ENCODE data around the gene PHF24.

DNA sequence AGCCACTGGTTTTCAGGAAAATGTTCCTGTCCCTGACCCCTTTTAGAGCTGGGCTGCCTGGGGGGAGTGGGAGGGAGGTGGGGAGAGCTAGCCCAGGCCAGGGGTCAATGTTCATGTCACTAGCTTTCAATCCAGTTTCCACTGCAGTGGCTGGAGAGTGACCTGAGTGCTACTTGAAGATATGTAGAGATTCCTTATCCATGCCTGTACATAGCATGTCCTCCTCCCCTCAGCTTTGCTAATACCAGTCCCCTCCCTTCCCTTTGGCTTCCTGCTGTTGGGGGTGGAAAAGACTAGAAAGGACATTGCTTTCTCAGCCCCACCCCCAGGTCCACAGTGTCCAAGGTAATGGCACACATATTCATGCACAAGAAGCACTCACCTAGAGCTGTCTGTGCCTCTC lies 39.3 kb downstream of the PHF24 start:
- TF ChIP-seq, protein P1, sequence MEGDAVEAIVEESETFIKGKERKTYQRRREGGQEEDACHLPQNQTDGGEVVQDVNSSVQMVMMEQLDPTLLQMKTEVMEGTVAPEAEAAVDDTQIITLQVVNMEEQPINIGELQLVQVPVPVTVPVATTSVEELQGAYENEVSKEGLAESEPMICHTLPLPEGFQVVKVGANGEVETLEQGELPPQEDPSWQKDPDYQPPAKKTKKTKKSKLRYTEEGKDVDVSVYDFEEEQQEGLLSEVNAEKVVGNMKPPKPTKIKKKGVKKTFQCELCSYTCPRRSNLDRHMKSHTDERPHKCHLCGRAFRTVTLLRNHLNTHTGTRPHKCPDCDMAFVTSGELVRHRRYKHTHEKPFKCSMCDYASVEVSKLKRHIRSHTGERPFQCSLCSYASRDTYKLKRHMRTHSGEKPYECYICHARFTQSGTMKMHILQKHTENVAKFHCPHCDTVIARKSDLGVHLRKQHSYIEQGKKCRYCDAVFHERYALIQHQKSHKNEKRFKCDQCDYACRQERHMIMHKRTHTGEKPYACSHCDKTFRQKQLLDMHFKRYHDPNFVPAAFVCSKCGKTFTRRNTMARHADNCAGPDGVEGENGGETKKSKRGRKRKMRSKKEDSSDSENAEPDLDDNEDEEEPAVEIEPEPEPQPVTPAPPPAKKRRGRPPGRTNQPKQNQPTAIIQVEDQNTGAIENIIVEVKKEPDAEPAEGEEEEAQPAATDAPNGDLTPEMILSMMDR (IDR thresholded peaks at IDR 0.05): no peak
- no peak for TF ChIP-seq POLR2A (IDR thresholded peaks at IDR 0.05)
- TF ChIP-seq POLR2AphosphoS5 (IDR thresholded peaks at IDR 0.05): no peak
